GM12878 (cell line): ENCODE results near the gene GPC6. TPM values are rescaled to one million over a fixed set of nuclear protein-coding genes. Genes with fewer than 3 reads are reported as not detected.
"Not testable (repeated sequence)": the region's sequence is repeated elsewhere in the genome, so short reads cannot be mapped to it uniquely, and the experiment has no call there.

Experiments
- ATAC-seq: fragments of 200-7000 bp; cut with Tn5 transposase; 3 replicates; pipeline ENCODE4 v1.9.1; 2020; ENCODE audit warnings: mild to moderate bottlenecking, moderate library complexity
- BruUV-seq: library from RNA; stranded (reverse); fragments of 400-500 nt; replicated peaks from 2 replicates; lab custom pipeline; 2021; lab: Mats Ljungman, UMichigan
- CTCF ChIA-PET: fragments of 300-600 bp; sonication (Branson Sonifier 250); formaldehyde crosslinking; extraction: SDS; loops from one replicate; lab custom pipeline; 2021; ENCODE audit warnings: inconsistent platforms; lab: Yijun Ruan, JAX
- POLR2A ChIA-PET: fragments of 350-600 bp; formaldehyde crosslinking; extraction: SDS; loops from one replicate; lab custom pipeline; 2021; ENCODE audit warnings: inconsistent platforms; lab: Charles Lee
- RAD21 ChIA-PET: fragments of 300-600 bp; sonication (Branson Sonifier 250); formaldehyde crosslinking; loops from one replicate; lab custom pipeline; 2023; ENCODE audit warnings: antibody characterized with exemption; ENCODE audit not compliant: unreplicated experiment; lab: Charles Lee
- SMC1A ChIA-PET: fragments of 300-600 bp; sonication (Branson Sonifier 250); formaldehyde crosslinking; loops from one replicate; lab custom pipeline; 2023; ENCODE audit not compliant: unreplicated experiment, uncharacterized antibody; lab: Charles Lee
- DNase-seq: peaks from one replicate; pipeline ENCODE4 v3.0.0-alpha.2; 2011; ENCODE audit warnings: low read depth, low spot score
- FAIRE-seq: peaks from 3 replicates; lab custom pipeline; 2011; peaks lifted over from hg19 to GRCh38; lab: Jason Lieb, UNC
- H2AFZ ChIP-seq: 2 replicates; pipeline ENCODE4 v1.6.0; 2011; ENCODE audit warnings: low read depth, low read length, control low read depth; ENCODE audit not compliant: control insufficient read depth
- H3K27ac ChIP-seq: 2 replicates; pipeline ENCODE4 v1.5.1; 2011; ENCODE audit warnings: control low read depth; ENCODE audit not compliant: control insufficient read depth, insufficient read depth
- H3K27me3 ChIP-seq, 2 experiments: replicated peaks in 1 of 2; 2 replicates each; pipeline versions ENCODE4 v1.6.0 to v1.6.1; 2011; ENCODE audit warnings: low read length in 1 of 2; ENCODE audit not compliant: control insufficient read depth in 2 of 2, insufficient read depth in 2 of 2
- H3K36me3 ChIP-seq, 2 experiments: 2 replicates each; pipeline ENCODE4 v1.5.1; 2011; ENCODE audit warnings: low read length in 1 of 2; ENCODE audit not compliant: control insufficient read depth in 2 of 2, insufficient read depth in 2 of 2
- H3K4me1 ChIP-seq: 2 replicates; pipeline ENCODE4 v1.6.1; 2011; ENCODE audit warnings: mild to moderate bottlenecking, low read length, moderate library complexity, mixed read lengths; ENCODE audit not compliant: control insufficient read depth, insufficient read depth
- H3K4me2 ChIP-seq: 2 replicates; pipeline ENCODE4 v1.6.0; 2011; ENCODE audit warnings: control low read depth; ENCODE audit not compliant: control insufficient read depth, insufficient read depth
- H3K4me3 ChIP-seq: fragments of 200-600 bp; sonication (generic); 2 replicates; pipeline ENCODE4 v1.5.1; 2016
- H3K79me2 ChIP-seq: 2 replicates; pipeline ENCODE4 v1.6.0; 2011; ENCODE audit warnings: low read length; ENCODE audit not compliant: control insufficient read depth, insufficient read depth
- H3K9ac ChIP-seq: 2 replicates; pipeline ENCODE4 v1.8.0; 2011; ENCODE audit warnings: low read length, control low read depth, mixed read lengths; ENCODE audit not compliant: control insufficient read depth, insufficient read depth
- H3K9me3 ChIP-seq: replicated peaks from 3 replicates; pipeline ENCODE4 v1.5.1; 2011; ENCODE audit warnings: mild to moderate bottlenecking, low read length; ENCODE audit not compliant: control insufficient read depth, insufficient read depth
- H4K20me1 ChIP-seq: 2 replicates; pipeline ENCODE4 v1.6.0; 2011; ENCODE audit not compliant: control insufficient read depth, insufficient read depth
- BCL11A ChIP-seq: IDR thresholded peaks from 2 replicates; pipeline ENCODE4 v1.6.1; 2011; ENCODE audit warnings: low read depth, low read length
- ETV6 ChIP-seq, 2 experiments: fragments of 450-650 bp in 1 of 2; IDR thresholded peaks in 1 of 2; conservative IDR thresholded peaks in 1 of 2; 2 replicates each; pipeline ENCODE4 v1.6.1; 2014; ENCODE audit warnings: antibody characterized with exemption in 1 of 2, borderline replicate concordance in 1 of 2, low read depth in 1 of 2, mild to moderate bottlenecking in 1 of 2, moderate library complexity in 1 of 2
- JUNB ChIP-seq: IDR thresholded peaks from 2 replicates; pipeline ENCODE4 v1.6.1; 2016; ENCODE audit warnings: antibody characterized with exemption, mild to moderate bottlenecking
- KAT2A ChIP-seq: conservative IDR thresholded peaks from 2 replicates; pipeline ENCODE4 v1.6.1; 2011; ENCODE audit warnings: low read depth, low read length; ENCODE audit not compliant: control insufficient read depth
- WGBS: methylation state at CpG from one replicate; pipeline ENCODE4 v1.1.6; 2016; ENCODE audit warnings: low lambda C conversion rate; ENCODE audit not compliant: insufficient replicate concordance, insufficient coverage; ENCODE audit errors: missing lambda C conversion rate; 5-methylcytosine and 5-hydroxymethylcytosine counted together
- in situ Hi-C: fragments of 300-500 bp; cut with MboI; formaldehyde crosslinking; loops from 9 replicates; pipeline ENCODE4 v1.14.3; 2018; ENCODE audit warnings: mixed read lengths
- intact Hi-C: fragments of 100-400 bp; cut with micrococcal nuclease; formaldehyde crosslinking; loops from one replicate; pipeline ENCODE4 v1.14.2; 2022; ENCODE audit not compliant: unreplicated experiment
- polyA plus RNA-seq, 11 experiments: library from polyadenylated mRNA; depleted of rRNA in 4 of 11; unstranded in 6 of 11; stranded (reverse) in 5 of 11; fragments of >200 nt; fragmentation: Nextera tagmentation in 4 of 11; fragmentation: Illumina TruSeq in 1 of 11; extraction: Ambion mirVana in 4 of 11; extraction: Trizol in 1 of 11; gene quantifications; 1 replicate in 1 of 11; 2 replicates in 10 of 11; pipeline versions ENCODE4 v1.2.1 to v1.2.3, GENCODE V29; 2011 to 2016; ENCODE audit warnings: inconsistent platforms in 2 of 11, missing spikeins in 2 of 11, low read depth in 1 of 11
- total RNA-seq, 4 experiments: library from RNA; depleted of rRNA in 3 of 4; stranded (reverse); fragments of >200 nt in 3 of 4; fragmentation: Illumina TruSeq in 1 of 4; extraction: Trizol in 1 of 4; gene quantifications; 2 replicates each; pipeline versions ENCODE4 v1.2.1 to v1.2.3, GENCODE V29; 2013 to 2021
- TF ChIP-seq, protein P1 (sequence below): IDR thresholded peaks from 2 replicates; pipeline ENCODE4 v1.6.1; 2012; ENCODE audit warnings: improper control_type of control experiment, low read depth, low read length; ENCODE audit not compliant: insufficient replicate concordance
- TF ChIP-seq, protein P2 (sequence below): fragments of 450-650 bp; formaldehyde crosslinking; IDR thresholded peaks from 2 replicates; pipeline ENCODE4 v1.4.0; 2020; ENCODE audit warnings: mild to moderate bottlenecking, moderate library complexity

GPC6 gene
- total and polyA plus RNA-seq, 10 of the 15 experiments (the other 5 are each of a cell fraction or from before 2014, with no cell fraction given): 0.03 to 0.04 (median 0.03) TPM; not detected in 7

- H3K4me2 ChIP-seq, RAD21 ChIA-PET, H4K20me1 ChIP-seq, H3K79me2 ChIP-seq, H3K9ac ChIP-seq, FAIRE-seq, H3K4me1 ChIP-seq, H3K9me3 ChIP-seq, DNase-seq, in situ Hi-C loops, POLR2A ChIA-PET, H3K4me3 ChIP-seq, ATAC-seq, H3K27ac ChIP-seq, H3K36me3 ChIP-seq, H2AFZ ChIP-seq, SMC1A ChIA-PET, H3K27me3 ChIP-seq, intact Hi-C loops, BruUV-seq: not testable (repeated sequence)
- WGBS: 67% methylated on average over 3 of the region's 3 CpGs
- CTCF ChIA-PET: interaction anchor here (1.4 kb wide), 1 partner anchor 18 kb away, joined by 3 read pairs; no protein-coding TSS in a partner anchor
Observed at GRCh38 chr13:94343687-94344086, 1117.1 kb downstream of the GPC6 start.

- CTCF ChIA-PET: interaction anchor here (1.4 kb wide), 1 partner anchor 17 kb away, joined by 3 read pairs; no protein-coding TSS in a partner anchor
- H3K4me1 ChIP-seq: no peaks in the 10 kb centered on the region
- H3K4me2 ChIP-seq: no peak overlapping the region
- H3K27me3 ChIP-seq: no peaks in the 10 kb centered on the region
- DNase-seq (no peak), FAIRE-seq (no peak), ATAC-seq (no peak)
- no peaks in the 10 kb centered on the region for H4K20me1 ChIP-seq
- WGBS: 19% methylated on average over 8 of the region's 8 CpGs
- H3K4me3 ChIP-seq: no peak overlapping the region
- intact Hi-C loops: no loop called here
- RAD21 ChIA-PET: no interaction called here
- no peak overlapping the region for H2AFZ ChIP-seq
- H3K27ac ChIP-seq: no peak overlapping the region
- in situ Hi-C loops: no loop called here
- POLR2A ChIA-PET: no interaction called here
- SMC1A ChIA-PET: no interaction called here
- no peaks in the 10 kb centered on the region for H3K9me3 ChIP-seq
- no TSS peak for BruUV-seq
- H3K9ac ChIP-seq: no peak overlapping the region
- no peaks in the 10 kb centered on the region for H3K79me2 ChIP-seq
- H3K36me3 ChIP-seq: no peaks in the 10 kb centered on the region
- no peak for TF ChIP-seq JUNB
- TF ChIP-seq, protein P1, sequence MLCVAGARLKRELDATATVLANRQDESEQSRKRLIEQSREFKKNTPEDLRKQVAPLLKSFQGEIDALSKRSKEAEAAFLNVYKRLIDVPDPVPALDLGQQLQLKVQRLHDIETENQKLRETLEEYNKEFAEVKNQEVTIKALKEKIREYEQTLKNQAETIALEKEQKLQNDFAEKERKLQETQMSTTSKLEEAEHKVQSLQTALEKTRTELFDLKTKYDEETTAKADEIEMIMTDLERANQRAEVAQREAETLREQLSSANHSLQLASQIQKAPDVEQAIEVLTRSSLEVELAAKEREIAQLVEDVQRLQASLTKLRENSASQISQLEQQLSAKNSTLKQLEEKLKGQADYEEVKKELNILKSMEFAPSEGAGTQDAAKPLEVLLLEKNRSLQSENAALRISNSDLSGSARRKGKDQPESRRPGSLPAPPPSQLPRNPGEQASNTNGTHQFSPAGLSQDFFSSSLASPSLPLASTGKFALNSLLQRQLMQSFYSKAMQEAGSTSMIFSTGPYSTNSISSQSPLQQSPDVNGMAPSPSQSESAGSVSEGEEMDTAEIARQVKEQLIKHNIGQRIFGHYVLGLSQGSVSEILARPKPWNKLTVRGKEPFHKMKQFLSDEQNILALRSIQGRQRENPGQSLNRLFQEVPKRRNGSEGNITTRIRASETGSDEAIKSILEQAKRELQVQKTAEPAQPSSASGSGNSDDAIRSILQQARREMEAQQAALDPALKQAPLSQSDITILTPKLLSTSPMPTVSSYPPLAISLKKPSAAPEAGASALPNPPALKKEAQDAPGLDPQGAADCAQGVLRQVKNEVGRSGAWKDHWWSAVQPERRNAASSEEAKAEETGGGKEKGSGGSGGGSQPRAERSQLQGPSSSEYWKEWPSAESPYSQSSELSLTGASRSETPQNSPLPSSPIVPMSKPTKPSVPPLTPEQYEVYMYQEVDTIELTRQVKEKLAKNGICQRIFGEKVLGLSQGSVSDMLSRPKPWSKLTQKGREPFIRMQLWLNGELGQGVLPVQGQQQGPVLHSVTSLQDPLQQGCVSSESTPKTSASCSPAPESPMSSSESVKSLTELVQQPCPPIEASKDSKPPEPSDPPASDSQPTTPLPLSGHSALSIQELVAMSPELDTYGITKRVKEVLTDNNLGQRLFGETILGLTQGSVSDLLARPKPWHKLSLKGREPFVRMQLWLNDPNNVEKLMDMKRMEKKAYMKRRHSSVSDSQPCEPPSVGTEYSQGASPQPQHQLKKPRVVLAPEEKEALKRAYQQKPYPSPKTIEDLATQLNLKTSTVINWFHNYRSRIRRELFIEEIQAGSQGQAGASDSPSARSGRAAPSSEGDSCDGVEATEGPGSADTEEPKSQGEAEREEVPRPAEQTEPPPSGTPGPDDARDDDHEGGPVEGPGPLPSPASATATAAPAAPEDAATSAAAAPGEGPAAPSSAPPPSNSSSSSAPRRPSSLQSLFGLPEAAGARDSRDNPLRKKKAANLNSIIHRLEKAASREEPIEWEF: no peak
- TF ChIP-seq KAT2A: no peak
- TF ChIP-seq, protein P2, sequence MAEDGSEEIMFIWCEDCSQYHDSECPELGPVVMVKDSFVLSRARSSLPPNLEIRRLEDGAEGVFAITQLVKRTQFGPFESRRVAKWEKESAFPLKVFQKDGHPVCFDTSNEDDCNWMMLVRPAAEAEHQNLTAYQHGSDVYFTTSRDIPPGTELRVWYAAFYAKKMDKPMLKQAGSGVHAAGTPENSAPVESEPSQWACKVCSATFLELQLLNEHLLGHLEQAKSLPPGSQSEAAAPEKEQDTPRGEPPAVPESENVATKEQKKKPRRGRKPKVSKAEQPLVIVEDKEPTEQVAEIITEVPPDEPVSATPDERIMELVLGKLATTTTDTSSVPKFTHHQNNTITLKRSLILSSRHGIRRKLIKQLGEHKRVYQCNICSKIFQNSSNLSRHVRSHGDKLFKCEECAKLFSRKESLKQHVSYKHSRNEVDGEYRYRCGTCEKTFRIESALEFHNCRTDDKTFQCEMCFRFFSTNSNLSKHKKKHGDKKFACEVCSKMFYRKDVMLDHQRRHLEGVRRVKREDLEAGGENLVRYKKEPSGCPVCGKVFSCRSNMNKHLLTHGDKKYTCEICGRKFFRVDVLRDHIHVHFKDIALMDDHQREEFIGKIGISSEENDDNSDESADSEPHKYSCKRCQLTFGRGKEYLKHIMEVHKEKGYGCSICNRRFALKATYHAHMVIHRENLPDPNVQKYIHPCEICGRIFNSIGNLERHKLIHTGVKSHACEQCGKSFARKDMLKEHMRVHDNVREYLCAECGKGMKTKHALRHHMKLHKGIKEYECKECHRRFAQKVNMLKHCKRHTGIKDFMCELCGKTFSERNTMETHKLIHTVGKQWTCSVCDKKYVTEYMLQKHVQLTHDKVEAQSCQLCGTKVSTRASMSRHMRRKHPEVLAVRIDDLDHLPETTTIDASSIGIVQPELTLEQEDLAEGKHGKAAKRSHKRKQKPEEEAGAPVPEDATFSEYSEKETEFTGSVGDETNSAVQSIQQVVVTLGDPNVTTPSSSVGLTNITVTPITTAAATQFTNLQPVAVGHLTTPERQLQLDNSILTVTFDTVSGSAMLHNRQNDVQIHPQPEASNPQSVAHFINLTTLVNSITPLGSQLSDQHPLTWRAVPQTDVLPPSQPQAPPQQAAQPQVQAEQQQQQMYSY (CRISPR knock-in tag): no peak
- no peak for TF ChIP-seq BCL11A
- no peak for TF ChIP-seq ETV6 (conservative IDR thresholded peaks at IDR 0.05 in 1 of 2, IDR thresholded peaks at IDR 0.05 in 1 of 2; ENCODE audit: borderline replicate concordance in 1 of 2, low read depth in 1 of 2)
Observed at GRCh38 chr13:94344126-94344818, 1117.7 kb downstream of the GPC6 start.
